HepG2 (cell line): Measurements from ENCODE around the gene C16orf87. TPM values are rescaled to one million over a fixed set of nuclear protein-coding genes. Genes with fewer than 3 reads are reported as not detected.

ENCODE experiments used
- BHLHE40 ChIP-seq: IDR thresholded peaks from 2 replicates; pipeline ENCODE4 v1.6.1; 2011; ENCODE audit warnings: low read length, improper control_type of control experiment
- ETV5 ChIP-seq: IDR thresholded peaks from 2 replicates; pipeline ENCODE4 v1.6.1; 2018; ENCODE audit warnings: missing biosample characterization, missing genetic modification reagents, inconsistent platforms, borderline replicate concordance
- GTF3A ChIP-seq: sonication (generic); formaldehyde crosslinking; conservative IDR thresholded peaks from 2 replicates; pipeline ENCODE4 v1.4.0; 2020; ENCODE audit warnings: mild to moderate bottlenecking, missing genetic modification reagents
- HDAC1 ChIP-seq: sonication (generic); formaldehyde crosslinking; IDR thresholded peaks from 2 replicates; pipeline ENCODE4 v1.5.1; 2020; ENCODE audit warnings: mild to moderate bottlenecking, missing genetic modification reagents
- HES4 ChIP-seq: sonication (generic); formaldehyde crosslinking; IDR thresholded peaks from 2 replicates; pipeline ENCODE4 v1.9.0; 2021; ENCODE audit warnings: mild to moderate bottlenecking, missing genetic modification reagents, borderline replicate concordance
- LCORL ChIP-seq, 2 experiments: fragments of 450-650 bp in 1 of 2; sonication (generic) in 1 of 2; formaldehyde crosslinking in 1 of 2; IDR thresholded peaks; 2 replicates each; pipeline versions ENCODE4 v1.5.0 to v1.6.1; 2017 to 2020; ENCODE audit warnings: antibody characterized with exemption in 1 of 2, missing genetic modification reagents in 1 of 2
- NONO ChIP-seq, 2 experiments: fragments of 450-650 bp in 1 of 2; sonication (generic) in 1 of 2; formaldehyde crosslinking in 1 of 2; IDR thresholded peaks in 1 of 2; conservative IDR thresholded peaks in 1 of 2; 2 replicates each; pipeline versions ENCODE4 v1.6.1 to v1.8.0; 2017 to 2022; ENCODE audit warnings: mild to moderate bottlenecking in 1 of 2, missing genetic modification reagents in 1 of 2, moderate library complexity in 1 of 2
- SKI ChIP-seq: fragments of 450-650 bp; IDR thresholded peaks from one replicate; pipeline ENCODE4 v1.6.1; 2018; ENCODE audit warnings: mild to moderate bottlenecking; ENCODE audit not compliant: partially characterized antibody
- SRY ChIP-seq: sonication (generic); formaldehyde crosslinking; IDR thresholded peaks from 2 replicates; pipeline ENCODE4 v1.8.0; 2022; ENCODE audit warnings: mild to moderate bottlenecking, missing genetic modification reagents
- ZFP36L1 ChIP-seq: sonication (generic); formaldehyde crosslinking; IDR thresholded peaks from 2 replicates; pipeline ENCODE4 v1.8.0; 2022; ENCODE audit warnings: mild to moderate bottlenecking, missing genetic modification reagents, moderate library complexity
- ZFX ChIP-seq: sonication (generic); formaldehyde crosslinking; IDR thresholded peaks from 2 replicates; pipeline ENCODE4 v1.4.0; 2020; ENCODE audit warnings: mild to moderate bottlenecking, low read depth, missing genetic modification reagents, moderate library complexity
- ZNF546 ChIP-seq: sonication (generic); formaldehyde crosslinking; conservative IDR thresholded peaks from 2 replicates; pipeline ENCODE4 v1.8.1; 2023; ENCODE audit warnings: mild to moderate bottlenecking, missing genetic modification reagents
- ZNF614 ChIP-seq: IDR thresholded peaks from 2 replicates; pipeline ENCODE4 v1.6.1; 2018; ENCODE audit warnings: missing biosample characterization, missing genetic modification reagents, inconsistent platforms, borderline replicate concordance
- ZSCAN20 ChIP-seq: sonication (generic); formaldehyde crosslinking; IDR thresholded peaks from 2 replicates; pipeline ENCODE4 v1.4.0; 2020; ENCODE audit warnings: missing genetic modification reagents, mild to moderate bottlenecking, borderline replicate concordance
- polyA plus RNA-seq, 8 experiments: library from polyadenylated mRNA; depleted of rRNA in 3 of 8; stranded (reverse) in 7 of 8; unstranded in 1 of 8; fragments of >200 nt; fragmentation: Illumina TruSeq in 4 of 8; extraction: Trizol in 4 of 8; gene quantifications; 2 replicates each; pipeline versions ENCODE4 v1.2.1 to v1.2.3, GENCODE V29; 2011 to 2016; ENCODE audit warnings: low read depth in 4 of 8, missing spikeins in 1 of 8, mixed read lengths in 1 of 8; ENCODE audit not compliant: insufficient read depth in 1 of 8
- total RNA-seq, 5 experiments: library from RNA; depleted of rRNA; stranded (reverse); fragments of >200 nt; fragmentation: Illumina TruSeq; extraction: Trizol; gene quantifications; 2 replicates each; pipeline ENCODE4 v1.2.3, GENCODE V29; 2016; ENCODE audit warnings: low read depth in 1 of 5
- TF ChIP-seq, protein P1 (sequence below): IDR thresholded peaks from 2 replicates; pipeline ENCODE4 v1.6.1; 2016; ENCODE audit warnings: mild to moderate bottlenecking, missing biosample characterization, missing genetic modification reagents
- TF ChIP-seq, protein P2 (sequence below): sonication (generic); formaldehyde crosslinking; IDR thresholded peaks from 2 replicates; pipeline ENCODE4 v1.5.0; 2020; ENCODE audit warnings: missing genetic modification reagents, mild to moderate bottlenecking, borderline replicate concordance
- TF ChIP-seq, protein P3 (sequence below): sonication (generic); formaldehyde crosslinking; IDR thresholded peaks from 2 replicates; pipeline ENCODE4 v1.5.0; 2020; ENCODE audit warnings: mild to moderate bottlenecking, missing genetic modification reagents, borderline replicate concordance

Gene C16orf87
- total and polyA plus RNA-seq, 2 of the 13 experiments (the other 11 are each of a cell fraction or from before 2014, with no cell fraction given), result 8.6 to 19.5 TPM

DNA sequence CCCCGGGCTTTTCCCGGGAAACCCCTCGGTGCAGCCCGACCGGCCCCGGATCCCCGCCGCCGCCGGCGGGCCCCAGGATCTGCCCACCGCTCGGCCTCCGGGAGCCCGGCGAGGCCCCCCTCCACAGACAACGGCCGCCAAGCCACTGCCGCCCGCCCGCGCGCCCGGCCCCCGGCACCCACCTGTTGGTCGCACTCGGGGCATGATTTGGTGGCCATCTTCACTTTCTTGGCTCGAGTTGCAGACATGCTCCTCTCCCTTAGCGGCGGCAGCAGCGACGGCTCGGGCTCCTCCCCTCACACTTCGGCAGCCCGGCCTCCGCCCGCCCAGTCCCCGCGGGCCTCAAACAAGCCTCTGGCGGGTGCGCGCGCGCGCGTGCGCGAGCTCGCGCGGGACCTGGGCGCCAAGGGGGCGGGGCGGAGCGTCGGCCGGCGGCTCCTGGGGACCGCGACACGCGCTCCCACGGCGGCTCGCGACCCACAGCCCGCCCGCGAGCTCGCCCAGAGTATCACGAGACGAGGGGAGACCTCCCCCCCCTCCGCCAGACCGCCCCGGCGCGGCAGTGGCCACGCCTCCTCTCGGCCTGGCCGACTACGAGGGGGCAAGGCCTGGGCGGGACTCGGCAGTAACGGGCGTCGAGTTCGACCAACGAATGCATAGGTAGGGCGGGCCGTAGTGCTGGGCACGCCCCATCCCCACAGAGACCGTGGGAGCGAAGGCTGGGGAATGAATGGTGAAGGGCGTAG, at the start of gene C16orf87 (continued):
- TF ChIP-seq HDAC1 (CRISPR knock-in tag) (peak; percentile 74; the same call in 1 of the 2 replicates), ZNF614 (CRISPR knock-in tag) (peak; percentile 85; the same call in 1 of the 2 replicates), HES4 (peak; percentile 85), SRY (CRISPR knock-in tag) (0 out of 2 replicates have a peak, but pooled peaks have one; percentile 36), LCORL (IDR thresholded peaks at IDR 0.05) (no peak), LCORL (CRISPR knock-in tag; IDR thresholded peaks at IDR 0.05) (peak; percentile 34; the same call in 1 of the 2 replicates), BHLHE40 (peak; percentile 3; the same call in 1 of the 2 replicates), ZFP36L1 (CRISPR knock-in tag) (no peak), ZFX (CRISPR knock-in tag) (peak; percentile 84), ZSCAN20 (CRISPR knock-in tag) (0 out of 2 replicates have a peak, but pooled peaks have one; percentile 41), SKI (peak; percentile 94), ZNF546 (CRISPR knock-in tag) (peak; percentile 85), GTF3A (CRISPR knock-in tag) (0 out of 2 replicates have a peak, but pooled peaks have one; percentile 19), NONO (IDR thresholded peaks at IDR 0.05) (no peak), NONO (CRISPR knock-in tag; conservative IDR thresholded peaks at IDR 0.05) (peak; percentile 71; the same call in 1 of the 2 replicates), ETV5 (CRISPR knock-in tag) (0 out of 2 replicates have a peak, but pooled peaks have one; percentile 24)
- TF ChIP-seq, protein P1, sequence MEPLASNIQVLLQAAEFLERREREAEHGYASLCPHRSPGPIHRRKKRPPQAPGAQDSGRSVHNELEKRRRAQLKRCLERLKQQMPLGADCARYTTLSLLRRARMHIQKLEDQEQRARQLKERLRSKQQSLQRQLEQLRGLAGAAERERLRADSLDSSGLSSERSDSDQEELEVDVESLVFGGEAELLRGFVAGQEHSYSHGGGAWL (CRISPR knock-in tag), result peak; percentile 52
- TF ChIP-seq, protein P2, sequence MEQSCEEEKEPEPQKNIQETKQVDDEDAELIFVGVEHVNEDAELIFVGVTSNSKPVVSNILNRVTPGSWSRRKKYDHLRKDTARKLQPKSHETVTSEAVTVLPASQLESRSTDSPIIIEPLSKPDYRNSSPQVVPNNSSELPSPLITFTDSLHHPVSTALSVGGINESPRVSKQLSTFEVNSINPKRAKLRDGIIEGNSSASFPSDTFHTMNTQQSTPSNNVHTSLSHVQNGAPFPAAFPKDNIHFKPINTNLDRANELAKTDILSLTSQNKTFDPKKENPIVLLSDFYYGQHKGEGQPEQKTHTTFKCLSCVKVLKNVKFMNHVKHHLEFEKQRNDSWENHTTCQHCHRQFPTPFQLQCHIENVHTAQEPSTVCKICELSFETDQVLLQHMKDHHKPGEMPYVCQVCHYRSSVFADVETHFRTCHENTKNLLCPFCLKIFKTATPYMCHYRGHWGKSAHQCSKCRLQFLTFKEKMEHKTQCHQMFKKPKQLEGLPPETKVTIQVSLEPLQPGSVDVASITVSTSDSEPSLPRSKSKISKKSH (CRISPR knock-in tag), result no peak
- TF ChIP-seq, protein P3, sequence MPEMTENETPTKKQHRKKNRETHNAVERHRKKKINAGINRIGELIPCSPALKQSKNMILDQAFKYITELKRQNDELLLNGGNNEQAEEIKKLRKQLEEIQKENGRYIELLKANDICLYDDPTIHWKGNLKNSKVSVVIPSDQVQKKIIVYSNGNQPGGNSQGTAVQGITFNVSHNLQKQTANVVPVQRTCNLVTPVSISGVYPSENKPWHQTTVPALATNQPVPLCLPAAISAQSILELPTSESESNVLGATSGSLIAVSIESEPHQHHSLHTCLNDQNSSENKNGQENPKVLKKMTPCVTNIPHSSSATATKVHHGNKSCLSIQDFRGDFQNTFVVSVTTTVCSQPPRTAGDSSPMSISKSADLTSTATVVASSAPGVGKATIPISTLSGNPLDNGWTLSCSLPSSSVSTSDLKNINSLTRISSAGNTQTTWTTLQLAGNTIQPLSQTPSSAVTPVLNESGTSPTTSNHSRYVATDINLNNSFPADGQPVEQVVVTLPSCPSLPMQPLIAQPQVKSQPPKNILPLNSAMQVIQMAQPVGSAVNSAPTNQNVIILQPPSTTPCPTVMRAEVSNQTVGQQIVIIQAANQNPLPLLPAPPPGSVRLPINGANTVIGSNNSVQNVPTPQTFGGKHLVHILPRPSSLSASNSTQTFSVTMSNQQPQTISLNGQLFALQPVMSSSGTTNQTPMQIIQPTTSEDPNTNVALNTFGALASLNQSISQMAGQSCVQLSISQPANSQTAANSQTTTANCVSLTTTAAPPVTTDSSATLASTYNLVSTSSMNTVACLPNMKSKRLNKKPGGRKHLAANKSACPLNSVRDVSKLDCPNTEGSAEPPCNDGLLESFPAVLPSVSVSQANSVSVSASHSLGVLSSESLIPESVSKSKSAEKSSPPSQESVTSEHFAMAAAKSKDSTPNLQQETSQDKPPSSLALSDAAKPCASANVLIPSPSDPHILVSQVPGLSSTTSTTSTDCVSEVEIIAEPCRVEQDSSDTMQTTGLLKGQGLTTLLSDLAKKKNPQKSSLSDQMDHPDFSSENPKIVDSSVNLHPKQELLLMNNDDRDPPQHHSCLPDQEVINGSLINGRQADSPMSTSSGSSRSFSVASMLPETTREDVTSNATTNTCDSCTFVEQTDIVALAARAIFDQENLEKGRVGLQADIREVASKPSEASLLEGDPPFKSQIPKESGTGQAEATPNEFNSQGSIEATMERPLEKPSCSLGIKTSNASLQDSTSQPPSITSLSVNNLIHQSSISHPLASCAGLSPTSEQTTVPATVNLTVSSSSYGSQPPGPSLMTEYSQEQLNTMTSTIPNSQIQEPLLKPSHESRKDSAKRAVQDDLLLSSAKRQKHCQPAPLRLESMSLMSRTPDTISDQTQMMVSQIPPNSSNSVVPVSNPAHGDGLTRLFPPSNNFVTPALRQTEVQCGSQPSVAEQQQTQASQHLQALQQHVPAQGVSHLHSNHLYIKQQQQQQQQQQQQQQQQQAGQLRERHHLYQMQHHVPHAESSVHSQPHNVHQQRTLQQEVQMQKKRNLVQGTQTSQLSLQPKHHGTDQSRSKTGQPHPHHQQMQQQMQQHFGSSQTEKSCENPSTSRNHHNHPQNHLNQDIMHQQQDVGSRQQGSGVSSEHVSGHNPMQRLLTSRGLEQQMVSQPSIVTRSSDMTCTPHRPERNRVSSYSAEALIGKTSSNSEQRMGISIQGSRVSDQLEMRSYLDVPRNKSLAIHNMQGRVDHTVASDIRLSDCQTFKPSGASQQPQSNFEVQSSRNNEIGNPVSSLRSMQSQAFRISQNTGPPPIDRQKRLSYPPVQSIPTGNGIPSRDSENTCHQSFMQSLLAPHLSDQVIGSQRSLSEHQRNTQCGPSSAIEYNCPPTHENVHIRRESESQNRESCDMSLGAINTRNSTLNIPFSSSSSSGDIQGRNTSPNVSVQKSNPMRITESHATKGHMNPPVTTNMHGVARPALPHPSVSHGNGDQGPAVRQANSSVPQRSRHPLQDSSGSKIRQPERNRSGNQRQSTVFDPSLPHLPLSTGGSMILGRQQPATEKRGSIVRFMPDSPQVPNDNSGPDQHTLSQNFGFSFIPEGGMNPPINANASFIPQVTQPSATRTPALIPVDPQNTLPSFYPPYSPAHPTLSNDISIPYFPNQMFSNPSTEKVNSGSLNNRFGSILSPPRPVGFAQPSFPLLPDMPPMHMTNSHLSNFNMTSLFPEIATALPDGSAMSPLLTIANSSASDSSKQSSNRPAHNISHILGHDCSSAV (CRISPR knock-in tag), result 0 out of 2 replicates have a peak, but pooled peaks have one; percentile 29
